GM12864 (cell line): ENCODE measurements around the gene MST1.

Experiments
- DNase-seq: peaks from one replicate; pipeline ENCODE4 v3.0.0-alpha.2; 2011; ENCODE audit warnings: low read depth
- H3K4me3 ChIP-seq: 2 replicates; pipeline ENCODE4 v1.5.1; 2011; ENCODE audit warnings: mild to moderate bottlenecking, low read depth, low read length, control low read depth
- CTCF ChIP-seq: IDR thresholded peaks from 2 replicates; pipeline ENCODE4 v1.5.1; 2011; ENCODE audit warnings: low read depth, mild to moderate bottlenecking, moderate library complexity, low read length, control low read depth, inconsistent platforms; ENCODE audit errors: missing control alignments

The MST1 gene

GRCh38 chr3:49717959-49718857 is 28.9 kb upstream of the MST1 start:
- DNase-seq, result no peak
- H3K4me3 ChIP-seq, result no peak overlapping the region
- no peak for TF ChIP-seq CTCF

- no peak for DNase-seq
- TF ChIP-seq CTCF, result no peak
- H3K4me3 ChIP-seq, result no peak overlapping the region
These were observed 28.1 kb upstream of the MST1 start for GRCh38 chr3:49717211-49717958.

GRCh38 chr3:49716691-49717210 is 27.5 kb upstream of the MST1 start:
- H3K4me3 ChIP-seq, result no peak overlapping the region
- no peak for DNase-seq
- no peak for TF ChIP-seq CTCF

GRCh38 chr3:49716169-49716568 is 26.9 kb upstream of the MST1 start:
- no peak for DNase-seq
- H3K4me3 ChIP-seq, result no peak overlapping the region
- TF ChIP-seq CTCF, result no peak

GRCh38 chr3:49715611-49716121 is 26.4 kb upstream of the MST1 start:
- no peak overlapping the region for H3K4me3 ChIP-seq
- TF ChIP-seq CTCF, result no peak
- DNase-seq, result no peak

- DNase-seq, result no peak
- TF ChIP-seq CTCF, result no peak
- no peak overlapping the region for H3K4me3 ChIP-seq
These were observed 25.7 kb upstream of the MST1 start for GRCh38 chr3:49714728-49715550.
